Central memory CD4-positive, alpha-beta T cell (primary cell): ENCODE data around the gene PYHIN1.
A peak's percentile ranks its signal among the peaks of the same experiment; 100 is the strongest.
"Not testable (repeated sequence)": the region's sequence is repeated elsewhere in the genome, so short reads cannot be mapped to it uniquely, and the experiment has no call there.

ENCODE experiments used
- DNase-seq: peaks from one replicate; pipeline ENCODE4 v3.0.0; 2022

The PYHIN1 gene

DNA sequence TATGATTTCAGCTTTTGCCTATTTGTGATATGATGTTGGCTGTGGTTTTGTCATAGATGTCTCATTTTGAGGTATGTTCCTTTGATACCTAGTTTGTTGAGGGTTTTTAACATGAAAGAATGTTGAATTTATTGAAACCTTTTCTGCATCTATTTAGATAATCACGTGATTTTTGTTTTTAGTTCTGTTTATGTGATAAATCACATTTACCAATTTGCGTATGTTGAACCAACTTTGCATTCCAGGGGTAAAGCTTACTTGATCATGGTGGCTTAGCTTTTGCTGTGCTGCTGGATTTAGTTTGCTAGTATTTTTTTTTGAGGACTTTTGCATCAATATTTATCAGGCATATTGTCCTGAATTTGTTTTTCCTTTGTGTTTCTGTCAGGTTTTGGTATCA is 51.9 kb downstream of the PYHIN1 start:
- no peak for DNase-seq

DNA sequence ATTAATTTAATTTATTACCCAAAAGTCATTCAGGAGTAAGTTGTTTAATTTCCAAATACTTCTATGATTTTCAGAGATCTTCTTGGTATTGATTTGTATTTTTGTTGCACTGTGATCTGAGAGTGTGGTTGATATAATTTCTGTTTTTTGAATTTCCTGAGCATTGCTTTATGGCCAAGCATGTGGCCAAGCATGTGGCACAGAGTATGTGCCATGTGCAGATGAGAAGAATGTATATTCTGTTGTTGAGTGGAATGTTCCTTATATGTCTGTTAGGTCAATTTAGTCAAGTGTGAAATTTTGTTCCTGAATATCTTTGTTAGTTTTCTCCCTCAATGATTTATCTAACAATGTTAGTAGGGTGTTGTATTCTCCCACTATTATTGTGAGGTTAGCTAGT is 53.0 kb downstream of the PYHIN1 start:
- DNase-seq, result no peak

DNA sequence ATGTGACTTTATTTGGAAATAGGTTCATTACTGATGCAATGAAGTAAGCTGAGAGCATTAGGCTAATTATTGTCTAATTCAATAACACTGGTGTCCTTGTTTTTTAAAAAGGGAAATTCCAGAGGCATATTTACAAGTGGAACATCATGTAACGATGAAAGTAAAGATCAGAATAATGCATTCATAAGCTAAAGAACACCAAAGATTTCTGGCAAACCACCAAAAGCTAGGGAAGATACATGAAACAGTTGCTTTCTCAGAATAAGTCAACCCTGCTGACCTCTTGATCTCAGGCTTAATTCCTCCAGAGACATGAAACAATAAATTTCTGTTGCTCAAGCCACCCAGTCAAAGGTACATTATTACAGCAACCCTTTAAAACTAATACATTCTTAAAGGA is 58.1 kb downstream of the PYHIN1 start:
- no peak for DNase-seq

DNA sequence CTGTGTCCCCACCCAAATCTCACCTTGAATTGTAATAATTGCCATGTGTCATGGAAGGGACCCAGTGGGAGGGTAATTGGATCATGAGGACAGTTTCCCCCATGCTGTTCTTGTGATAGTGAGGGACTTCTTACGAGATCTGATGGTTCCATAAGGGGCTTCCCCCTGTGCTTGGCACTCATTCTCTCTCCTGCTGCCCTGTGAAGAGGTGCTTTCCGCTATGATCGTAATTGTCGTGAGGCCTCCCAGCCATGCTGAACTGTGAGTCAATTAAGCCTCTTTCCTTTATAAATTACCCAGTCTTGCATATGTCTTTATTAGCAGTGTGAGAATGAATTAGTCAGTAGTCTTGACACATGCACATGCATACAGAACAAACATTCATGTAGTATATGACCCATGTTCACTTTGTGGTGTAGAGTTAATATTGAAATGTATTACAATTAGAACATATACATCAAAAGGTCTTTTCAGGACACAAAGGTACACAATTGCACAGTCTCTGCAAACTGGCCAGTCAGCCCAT is 61.5 kb downstream of the PYHIN1 start:
- no peak for DNase-seq

DNA sequence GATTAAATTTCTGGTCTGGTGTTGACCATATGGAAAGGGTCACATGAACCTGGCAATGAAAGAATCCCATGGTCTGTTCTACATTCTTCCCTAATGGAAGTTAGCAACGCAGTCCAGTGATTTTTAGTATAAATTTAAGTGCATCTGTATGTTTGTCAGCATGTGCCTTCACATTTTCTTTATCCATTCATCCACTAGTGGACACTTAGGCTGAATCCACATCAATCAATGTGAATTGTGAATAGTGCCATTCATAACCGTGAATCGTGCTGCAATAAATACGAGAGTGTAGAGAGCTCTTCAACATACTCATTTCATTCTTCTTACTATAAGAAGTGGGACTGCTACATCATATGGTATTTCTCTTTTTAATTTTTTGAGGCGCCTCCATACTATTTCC is 65.6 kb downstream of the PYHIN1 start:
- no peak for DNase-seq

DNA sequence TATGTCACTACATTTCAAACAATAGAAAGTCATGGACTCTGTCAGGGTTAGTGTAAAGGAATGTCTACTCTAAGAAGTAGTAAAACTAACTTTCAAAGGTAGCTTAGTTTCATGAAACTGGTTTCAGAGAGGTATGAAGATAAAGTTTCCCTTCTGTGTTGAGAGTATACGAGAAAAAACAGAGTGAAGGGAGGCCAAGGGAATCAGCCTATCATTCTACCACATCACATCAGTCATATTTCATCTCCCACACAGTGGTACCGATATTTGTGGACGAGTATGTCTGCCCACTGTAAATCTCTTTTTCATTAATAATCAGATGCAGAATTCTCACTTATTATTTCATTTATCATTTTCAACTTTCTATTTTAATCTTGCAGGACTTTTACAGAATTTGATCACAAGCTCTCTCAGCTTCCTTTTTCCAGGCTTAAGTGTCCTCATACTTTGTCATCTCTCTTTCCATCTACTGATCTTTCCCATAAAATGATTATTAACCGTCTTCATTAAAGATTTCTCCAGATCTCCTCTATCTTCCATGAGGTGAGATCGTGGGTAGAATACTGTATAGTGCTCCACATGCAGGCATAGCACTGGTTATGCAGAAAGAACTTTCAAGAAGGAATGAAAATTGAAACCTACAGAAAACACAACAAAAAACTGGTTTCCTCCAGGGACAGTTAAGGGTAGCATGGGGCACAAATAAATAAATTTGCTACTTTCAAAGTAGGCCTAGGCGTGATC is 66.9 kb downstream of the PYHIN1 start:
- no peak for DNase-seq

DNA sequence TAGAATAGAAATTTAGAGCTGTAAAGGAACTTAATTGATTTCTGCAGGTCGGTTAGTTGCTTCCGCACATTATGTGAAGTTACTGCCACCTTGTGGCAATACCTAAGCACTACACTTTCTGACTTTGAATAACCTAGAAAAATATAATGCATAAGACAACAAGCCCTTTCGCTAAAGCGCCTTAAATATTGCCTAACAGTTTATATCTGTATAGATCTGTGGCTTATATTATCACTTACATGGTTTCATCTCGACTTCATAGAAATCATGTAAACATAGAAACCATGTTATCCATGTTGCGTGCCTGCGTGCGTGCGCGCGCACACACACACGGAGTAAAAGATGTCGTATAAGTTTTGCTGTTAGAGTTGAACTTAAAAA is 67.4 kb downstream of the PYHIN1 start:
- DNase-seq, result peak; percentile 65

DNA sequence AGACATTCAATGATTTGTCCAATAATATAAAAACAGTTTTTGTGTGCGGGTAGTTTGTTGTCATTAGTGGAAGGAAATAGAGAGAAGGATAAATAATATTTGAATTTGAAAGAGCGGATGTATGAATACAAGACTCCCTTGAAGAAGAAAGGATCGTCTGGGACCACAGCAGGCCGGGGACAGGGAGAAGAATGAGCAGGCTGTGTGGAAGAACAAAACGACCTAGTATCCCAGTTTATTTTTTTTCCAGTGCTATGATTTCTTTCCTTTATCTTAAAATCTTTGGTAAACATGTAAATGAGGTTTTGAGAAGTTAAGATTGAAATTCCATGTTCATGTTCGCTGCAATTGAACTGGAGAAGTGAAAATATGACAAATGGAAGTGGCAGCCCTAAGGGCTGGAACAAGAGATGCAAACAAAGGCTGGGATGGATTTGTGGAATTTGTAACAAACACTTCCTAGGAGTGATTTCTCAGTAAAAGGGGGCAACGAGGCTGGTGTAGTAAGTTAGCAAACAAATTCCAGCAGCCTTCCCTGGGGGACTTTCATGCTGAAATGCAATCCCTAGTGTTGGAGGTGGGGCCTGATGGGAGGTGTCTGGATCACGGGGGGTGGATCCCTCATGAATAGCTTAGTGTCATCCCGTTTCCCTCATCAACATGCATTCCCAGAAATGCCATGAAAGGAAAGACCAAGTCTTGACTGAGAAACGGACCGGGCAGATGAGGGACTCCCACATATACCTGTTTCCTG is 68.1 kb downstream of the PYHIN1 start:
- DNase-seq, result no peak

DNA sequence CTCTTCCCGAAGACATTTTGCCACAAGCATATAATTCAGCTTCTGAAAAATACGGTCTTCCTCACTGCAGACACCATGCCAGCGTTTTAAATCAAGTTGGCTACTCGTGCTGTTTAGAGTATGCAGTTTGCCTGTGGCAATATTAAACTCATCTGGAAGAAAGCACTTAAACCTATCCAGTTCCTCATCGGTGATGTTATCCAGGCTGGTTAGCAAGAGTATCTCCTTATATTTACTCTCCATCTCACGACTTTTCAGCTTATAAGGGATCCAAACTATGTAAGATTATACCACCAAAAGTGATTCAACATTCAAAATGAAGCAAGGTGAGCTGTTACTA is 68.7 kb downstream of the PYHIN1 start:
- DNase-seq, result no peak

DNA sequence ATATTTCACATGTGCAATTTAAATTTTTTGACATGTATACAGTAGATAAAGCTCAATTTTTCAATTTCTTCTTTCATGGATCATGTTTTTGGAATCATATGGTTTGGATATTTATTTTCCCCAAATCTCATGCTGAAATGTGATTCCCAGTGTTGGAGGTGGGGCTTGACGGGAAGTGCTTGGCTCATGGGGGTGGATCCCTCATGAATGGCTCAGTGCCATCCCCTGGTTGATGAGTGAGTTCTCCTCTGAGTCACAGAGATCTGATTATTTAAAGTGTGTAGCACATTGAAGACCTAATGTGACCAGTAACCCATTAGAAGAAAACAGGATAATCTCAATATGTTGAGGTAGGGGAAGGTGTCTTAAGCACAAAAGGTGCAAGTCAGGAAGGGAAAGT is 69.3 kb downstream of the PYHIN1 start:
- DNase-seq, result no peak

DNA sequence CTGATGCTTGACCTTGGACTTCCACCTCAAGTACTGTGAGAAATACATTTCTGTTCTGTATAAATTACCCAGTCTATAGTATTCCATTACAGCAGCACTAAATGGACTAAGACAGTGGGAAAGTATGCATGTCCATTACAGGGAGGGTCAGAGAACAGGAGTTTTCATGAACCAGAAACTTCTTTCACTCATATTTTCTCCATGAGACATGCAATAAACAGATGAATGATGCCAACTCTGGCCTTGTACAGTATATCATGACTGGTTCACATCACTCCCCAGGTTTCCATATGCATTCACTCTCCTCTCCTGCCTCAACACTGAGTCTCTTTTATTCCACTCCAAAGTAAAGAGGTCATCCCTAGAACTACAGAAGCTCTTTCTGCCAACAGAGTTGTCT is 73.8 kb downstream of the PYHIN1 start:
- DNase-seq, result no peak

DNA sequence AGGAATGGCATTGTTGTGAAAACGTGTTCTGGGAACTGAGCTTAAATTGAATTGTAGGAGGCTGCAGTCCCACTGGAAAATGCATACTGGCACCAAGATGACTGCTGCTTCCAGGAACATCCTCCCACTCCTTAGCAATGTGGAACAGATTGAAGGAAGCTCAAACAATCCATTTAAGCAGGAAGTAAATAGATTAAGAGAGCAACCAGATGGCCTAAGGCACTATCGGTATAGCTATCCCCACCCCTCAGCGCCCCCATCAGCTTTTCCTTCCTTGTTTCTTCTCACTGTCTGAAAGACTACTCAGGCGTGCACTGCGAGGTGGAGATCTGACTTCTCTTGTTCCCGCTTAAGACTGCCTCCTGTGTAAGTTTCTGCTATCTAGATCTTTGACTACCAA is 74.3 kb downstream of the PYHIN1 start:
- no peak for DNase-seq

DNA sequence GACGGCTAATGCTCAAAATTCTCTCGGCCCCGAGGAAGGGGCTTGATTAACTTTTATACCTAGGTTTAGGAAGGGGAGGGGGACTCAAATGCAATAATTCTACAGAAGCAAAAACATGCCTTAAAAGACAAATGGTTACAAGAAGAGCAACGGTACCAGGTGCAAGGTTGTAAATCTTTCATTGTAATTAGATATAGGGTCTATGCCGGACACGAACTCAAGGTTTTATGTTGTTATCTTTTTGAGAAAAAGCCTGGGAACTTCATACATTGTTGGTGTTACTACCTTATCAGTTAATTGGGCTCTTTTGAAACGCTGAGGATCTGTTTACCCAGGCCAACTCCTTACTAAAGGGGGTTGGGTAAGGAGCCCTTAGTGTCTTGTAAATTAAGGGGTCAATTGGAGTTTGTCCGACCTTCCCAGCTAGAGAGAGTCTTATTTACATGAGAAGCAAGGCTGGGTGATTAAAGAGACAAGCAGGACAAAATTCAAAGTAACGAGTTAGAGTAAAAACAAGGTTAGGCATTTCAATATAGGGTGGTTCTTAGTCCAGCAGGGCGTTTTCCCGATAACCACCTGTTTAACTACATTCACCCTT is 75.0 kb downstream of the PYHIN1 start:
- DNase-seq, result not testable (repeated sequence)

DNA sequence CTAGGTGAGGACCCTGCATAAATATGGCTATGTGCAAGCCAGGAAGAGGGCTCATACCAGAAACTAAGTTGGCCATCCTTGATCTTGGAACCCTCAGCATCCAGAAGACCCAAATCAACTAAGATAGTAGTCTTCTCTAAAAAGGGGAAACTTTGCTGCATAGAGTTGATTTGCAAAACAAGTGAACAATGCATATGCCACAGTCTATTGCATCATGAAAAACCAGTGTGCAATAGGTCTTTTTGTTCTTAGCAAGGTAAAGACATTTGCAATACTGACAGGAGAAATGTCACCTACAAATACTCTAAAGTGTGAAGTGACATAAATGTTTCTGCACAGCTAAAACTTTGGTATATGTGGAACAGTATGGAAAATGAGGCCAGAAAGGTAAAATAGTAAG is 76.4 kb downstream of the PYHIN1 start:
- DNase-seq, result no peak

DNA sequence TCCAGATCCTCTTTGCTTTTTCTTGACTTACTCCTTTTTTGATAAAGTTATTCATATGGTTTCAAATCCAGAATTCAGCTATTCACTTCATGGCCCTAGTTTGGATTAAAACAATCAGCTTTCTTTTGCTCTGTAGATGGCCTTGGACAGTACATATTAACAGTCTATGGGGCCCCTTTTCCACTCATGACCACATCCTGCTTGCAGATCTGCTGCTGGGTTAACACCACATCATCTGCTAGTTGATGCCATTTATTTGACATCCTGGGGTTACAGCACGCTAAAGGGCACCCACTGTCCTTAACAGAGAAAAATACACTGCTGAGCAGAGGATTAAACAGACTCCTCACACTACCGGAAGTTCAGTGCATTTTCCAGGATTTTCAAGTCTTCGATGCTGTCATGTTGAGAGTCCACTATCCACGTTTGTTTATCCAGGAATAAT is 77.4 kb downstream of the PYHIN1 start:
- DNase-seq, result peak; percentile 63

DNA sequence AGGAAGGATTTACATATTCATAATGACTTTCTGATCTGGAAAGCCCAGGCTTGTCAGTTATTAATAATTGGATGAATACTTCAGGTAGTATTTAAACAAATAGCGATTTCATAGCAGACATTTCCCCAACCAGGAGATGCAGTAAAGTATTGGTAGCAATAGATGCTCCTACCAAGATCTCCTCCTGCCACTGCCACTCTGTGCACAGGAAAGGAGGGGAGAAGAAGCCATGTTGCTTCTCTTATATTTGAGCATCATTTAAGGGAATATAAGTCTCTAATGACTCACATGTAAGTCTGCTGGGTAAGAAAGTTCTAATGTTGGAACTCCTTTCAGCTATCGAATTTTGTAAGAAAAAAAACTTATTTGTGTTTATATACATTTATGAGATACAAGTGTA is 77.9 kb downstream of the PYHIN1 start:
- no peak for DNase-seq

DNA sequence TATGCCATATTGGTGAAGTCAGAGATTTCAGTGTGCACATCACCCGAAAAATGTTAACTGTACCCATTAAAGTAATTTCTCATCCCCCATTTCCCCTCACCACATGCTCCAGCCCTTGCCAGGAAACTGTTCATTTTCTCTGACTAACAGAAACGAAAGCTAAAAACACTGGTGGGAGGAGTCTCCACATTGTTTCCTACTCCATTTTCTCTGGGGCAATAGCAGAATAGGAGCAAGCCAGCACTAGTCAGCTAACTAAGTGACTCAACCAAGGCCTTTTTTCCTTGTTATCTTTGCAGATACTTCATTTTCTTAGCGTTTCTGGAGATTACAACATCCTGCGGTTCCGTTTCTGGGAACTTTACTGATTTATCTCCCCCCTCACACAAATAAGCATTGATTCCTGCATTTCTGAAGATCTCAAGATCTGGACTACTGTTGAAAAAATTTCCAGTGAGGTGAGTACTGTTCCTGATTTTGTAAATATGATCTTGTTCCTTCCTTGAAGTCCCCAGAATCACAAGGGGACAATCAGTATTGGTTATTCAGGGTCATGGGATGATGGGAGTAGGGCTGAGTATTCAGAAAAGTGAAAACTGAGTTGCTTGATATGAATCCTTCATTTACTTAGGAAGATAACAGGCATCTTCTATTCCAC is 78.5 kb downstream of the PYHIN1 start, which contains the start of gene IFI16:
Gene IFI16, plus strand, starts transcription at position 204 of the 658 bp plus-strand sequence. CDS start 4,774 bp downstream, outside the sequence.
- peak; percentile 75 for DNase-seq

DNA sequence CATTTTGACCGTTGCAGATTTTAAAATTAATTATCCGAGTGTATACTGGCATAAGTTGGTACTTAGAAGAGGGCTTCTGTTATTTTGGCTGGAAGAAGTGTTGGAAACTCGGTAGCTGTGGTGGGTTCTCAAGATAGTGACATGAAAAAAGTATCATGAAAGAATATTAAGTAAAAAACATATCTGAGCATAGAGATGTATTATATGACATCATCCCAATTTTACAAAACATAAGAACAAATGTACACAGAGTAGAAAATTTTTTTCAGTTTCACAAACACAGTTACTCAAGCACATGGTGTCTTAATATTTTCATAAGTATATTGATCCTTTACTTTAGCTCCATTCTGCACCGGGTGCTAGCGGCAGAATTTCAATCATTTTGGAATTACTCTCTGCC is 79.0 kb downstream of the PYHIN1 start:
- DNase-seq, result no peak

DNA sequence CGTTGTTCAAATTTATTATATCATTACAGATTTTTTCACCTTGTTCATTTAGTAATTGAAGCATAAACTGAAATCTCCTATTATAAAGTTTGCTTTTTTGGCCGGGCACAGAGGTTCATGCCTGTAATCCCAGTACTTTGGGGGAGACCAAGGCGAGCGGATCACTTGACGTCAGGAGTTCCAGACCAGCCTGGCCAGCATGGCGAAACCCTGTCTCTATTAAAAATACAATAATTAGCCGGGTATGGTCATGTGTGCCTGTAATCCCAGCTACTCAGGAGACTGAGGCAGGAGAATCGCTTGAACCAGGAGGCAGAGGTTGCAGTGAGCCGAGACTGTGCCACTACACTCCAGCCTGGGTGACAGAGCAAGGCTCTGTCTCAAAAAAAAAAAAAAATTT is 79.6 kb downstream of the PYHIN1 start:
- not testable (repeated sequence) for DNase-seq

DNA sequence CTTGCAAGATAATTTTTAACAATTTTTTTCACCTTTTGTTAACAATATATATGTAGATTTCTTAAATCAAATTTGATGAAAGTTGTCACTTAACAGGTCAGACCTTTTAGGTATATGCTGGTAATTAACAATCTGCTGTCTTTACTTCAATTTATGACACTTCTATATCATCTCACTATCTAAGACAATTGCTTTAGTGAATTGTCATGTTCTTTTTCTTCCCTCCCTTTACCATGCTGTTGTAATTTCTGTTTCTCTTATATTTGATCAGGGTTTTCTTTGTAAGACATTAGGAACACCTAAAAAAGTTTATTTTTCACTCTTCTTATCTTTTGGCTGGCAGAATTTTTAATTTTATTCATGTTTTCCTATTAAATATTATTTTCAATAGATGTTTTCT is 80.4 kb downstream of the PYHIN1 start:
- DNase-seq, result no peak

DNA sequence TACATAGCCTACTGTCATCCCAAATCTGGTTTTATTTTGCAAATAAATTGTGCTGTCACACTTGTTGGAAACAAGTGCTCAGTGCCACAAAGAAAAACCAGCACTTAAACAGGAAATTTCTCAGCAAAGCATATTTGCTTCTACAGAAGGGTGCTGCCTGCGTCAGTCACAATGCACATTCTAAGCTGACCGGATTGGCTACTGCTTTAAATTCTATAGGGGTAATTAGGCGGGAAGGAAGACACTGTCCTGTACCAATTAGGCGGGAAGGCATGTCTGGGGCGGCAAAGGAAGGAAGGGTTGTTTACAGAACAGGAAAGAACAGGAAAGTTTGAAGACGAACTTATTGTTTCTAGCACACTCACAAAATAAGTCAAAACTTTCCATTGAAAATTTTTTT is 81.1 kb downstream of the PYHIN1 start:
- DNase-seq, result peak; percentile 58

DNA sequence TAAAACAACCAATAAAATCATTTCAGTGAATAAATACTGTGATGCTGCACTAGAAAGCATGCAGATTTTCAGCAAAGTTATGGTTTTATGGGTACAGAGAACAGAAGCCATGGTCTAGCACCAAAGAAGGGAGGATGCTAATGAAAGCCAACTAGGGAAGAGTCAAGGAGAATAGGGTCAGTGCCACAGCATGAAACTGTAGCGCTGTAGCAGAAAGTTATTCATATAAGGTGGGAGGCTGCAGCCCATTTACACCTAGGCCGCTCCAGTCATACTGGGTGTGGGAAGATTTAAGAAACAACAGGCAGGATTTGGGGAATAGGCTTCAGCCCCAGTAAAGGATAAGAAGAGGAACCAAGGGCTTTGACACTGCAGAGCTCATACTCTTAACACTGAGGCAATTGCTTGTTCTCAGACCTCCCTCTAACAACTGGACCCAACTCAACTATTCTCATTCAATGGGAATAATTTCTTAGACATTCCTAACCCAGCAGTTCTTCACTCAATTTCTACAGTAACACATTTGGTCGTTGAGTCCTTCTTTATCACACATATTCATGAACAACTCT is 82.7 kb downstream of the PYHIN1 start:
- no peak for DNase-seq

DNA sequence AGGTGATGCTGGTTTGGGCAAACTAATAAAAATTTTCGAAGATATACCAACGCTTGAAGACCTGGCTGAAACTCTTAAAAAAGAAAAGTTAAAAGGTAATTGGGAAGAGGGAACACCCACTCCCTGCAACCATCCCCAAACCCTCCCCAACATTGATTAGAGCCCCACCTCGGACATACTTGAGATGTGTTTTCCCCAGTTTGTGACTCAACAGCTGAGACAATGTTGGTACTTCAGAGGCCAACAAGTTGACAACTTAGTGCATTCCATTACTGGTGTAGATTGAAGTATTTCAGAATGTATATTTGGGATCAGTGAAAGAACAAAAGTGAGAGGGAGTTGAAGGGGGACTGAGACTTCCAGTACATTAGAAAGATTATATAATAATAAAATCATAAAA is 83.5 kb downstream of the PYHIN1 start:
- no peak for DNase-seq
